GM21717 (cell line): ENCODE results near the gene TRAF3IP3.

Experiments used
- ATAC-seq: cut with Tn5 transposase; IDR thresholded peaks from one replicate; pipeline ENCODE4 v1.9.1; 2021; ENCODE audit warnings: mild to moderate bottlenecking, moderate library complexity; ENCODE audit not compliant: unreplicated experiment

Gene TRAF3IP3

GRCh38 chr1:209737118-209737505, 18.7 kb upstream of the TRAF3IP3 start:
- no peak for ATAC-seq

- no peak for ATAC-seq
Measured at GRCh38 chr1:209738270-209738669, 17.6 kb upstream of the TRAF3IP3 start.

DNA sequence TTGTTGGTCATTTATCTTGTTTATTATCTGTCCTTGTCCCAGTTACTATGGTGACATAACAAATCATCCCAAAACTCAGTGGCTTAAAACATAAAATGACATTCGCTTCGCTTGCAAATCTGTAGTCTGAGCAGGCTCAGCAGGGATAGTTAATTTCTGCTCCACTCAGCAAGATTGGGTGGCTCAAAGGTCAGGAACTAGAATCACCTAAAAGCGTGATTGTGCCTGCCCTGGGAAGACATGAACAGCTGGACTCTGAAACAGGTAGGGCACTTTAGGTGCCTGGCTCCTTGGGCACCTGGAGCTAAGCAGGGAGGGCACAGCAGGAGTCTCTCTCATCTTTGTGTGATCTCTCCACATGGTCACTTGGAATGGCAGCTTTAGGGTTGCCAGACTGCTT, 14.7 kb upstream of the TRAF3IP3 start:
- ATAC-seq: no peak

DNA sequence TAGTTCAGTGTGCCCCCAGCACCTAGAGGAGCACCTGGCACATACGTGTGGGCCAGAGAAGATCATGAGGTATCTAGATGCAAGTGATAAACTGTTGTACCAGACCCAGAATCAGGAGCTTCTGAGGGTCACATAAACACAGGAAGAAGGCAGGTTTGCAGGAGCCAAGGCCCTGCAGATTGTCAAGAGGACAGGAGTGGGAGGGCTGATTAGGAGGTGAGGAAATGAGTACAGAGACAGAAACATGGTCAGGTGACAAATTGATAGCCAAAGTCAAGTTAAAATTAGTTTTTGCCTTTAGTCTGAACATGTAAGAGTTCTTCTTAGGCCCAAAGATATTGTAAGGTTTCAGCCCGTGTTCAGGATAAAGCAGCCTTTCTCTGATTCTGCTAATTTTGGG, 14.0 kb upstream of the TRAF3IP3 start:
- ATAC-seq: no peak

GRCh38 chr1:209742409-209743144, 13.3 kb upstream of the TRAF3IP3 start:
- no peak for ATAC-seq

GRCh38 chr1:209743145-209743482, 12.7 kb upstream of the TRAF3IP3 start:
- no peak for ATAC-seq

DNA sequence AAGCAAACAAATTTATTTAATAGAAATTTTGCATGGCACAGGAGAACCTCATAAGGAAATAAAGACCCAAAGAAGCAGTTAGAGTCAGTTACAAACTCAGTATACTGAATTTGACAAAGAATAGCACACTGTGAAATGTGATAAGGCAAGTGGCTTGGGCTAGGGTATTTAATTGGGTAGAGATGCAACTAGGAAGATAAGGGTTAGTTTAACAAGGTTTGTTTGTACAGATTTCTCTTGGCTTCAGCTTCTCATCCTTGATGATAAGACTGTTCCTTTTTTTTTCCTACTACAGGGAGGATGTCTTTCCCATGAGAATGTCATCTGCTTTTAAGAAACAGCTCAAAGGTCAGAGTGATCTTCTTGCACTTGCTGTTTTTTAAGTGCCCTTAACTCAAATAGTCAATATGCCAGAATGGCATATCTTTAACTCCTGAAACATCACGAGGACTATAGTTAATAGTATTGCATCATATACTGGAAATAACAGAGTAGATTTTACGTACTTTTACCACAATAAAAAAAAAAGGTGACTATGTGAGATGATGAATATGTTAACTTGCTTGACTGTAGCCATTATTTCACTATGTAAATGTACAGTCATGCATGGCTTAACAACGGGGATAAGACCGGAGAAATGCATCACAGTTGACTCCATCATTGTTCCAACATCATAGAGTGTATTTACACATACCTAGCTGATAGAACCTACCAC, 9.2 kb upstream of the TRAF3IP3 start:
- no peak for ATAC-seq

DNA sequence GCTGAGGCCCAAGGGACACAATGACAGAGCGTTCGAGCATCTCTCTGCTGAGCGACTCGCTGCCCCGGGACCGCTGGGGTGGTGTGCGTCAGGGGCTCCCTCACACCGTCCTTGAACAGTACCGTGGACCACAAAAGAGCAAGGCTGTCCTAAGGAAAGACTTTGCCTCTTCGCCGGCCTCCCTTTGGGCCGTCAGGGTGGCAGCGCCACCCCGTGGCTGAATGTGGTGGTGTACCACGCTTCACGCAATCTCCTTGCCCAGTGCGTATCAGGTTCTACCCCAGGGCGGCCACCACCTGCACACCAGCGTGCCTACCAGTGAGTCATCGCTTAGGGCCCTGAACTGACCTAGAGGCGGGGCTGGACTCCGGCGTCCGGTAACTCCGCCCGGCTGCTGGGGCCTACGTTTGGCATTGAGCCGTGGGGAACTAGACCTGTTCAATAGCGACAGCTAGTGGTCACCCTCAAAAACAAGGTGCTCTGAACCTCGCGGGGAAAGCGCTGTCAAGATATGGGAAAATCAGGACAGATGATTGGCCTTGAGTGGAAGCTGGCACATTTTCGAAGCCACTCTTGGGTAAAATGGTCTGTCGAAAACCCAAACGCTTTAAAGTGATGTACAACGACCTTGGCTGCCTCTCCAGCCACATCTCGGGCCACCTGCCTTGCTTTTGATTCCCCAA, 8.1 kb upstream of the TRAF3IP3 start:
- peak; percentile 65 for ATAC-seq

GRCh38 chr1:209748620-209749019, 7.2 kb upstream of the TRAF3IP3 start:
- no peak for ATAC-seq

DNA sequence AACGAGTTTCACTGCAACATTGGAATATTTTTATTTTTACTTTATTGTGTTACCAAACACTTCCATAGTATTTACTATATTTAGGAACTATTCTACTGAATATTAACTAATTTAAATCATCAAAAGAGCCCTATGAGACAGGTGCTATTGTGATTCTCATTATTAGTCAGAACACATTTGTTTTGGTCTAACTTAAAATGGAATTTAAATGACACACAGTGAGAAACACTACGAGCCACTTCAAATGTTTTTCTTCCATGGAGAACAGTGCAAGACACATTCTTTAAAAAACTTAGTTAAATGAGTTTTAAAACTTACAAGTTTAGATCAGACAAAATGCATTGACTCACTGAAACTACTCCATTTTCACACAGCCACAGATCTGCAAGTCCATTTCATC, 6.6 kb upstream of the TRAF3IP3 start:
- no peak for ATAC-seq

- ATAC-seq: no peak
Measured at GRCh38 chr1:209749670-209750323, 6.1 kb upstream of the TRAF3IP3 start.

DNA sequence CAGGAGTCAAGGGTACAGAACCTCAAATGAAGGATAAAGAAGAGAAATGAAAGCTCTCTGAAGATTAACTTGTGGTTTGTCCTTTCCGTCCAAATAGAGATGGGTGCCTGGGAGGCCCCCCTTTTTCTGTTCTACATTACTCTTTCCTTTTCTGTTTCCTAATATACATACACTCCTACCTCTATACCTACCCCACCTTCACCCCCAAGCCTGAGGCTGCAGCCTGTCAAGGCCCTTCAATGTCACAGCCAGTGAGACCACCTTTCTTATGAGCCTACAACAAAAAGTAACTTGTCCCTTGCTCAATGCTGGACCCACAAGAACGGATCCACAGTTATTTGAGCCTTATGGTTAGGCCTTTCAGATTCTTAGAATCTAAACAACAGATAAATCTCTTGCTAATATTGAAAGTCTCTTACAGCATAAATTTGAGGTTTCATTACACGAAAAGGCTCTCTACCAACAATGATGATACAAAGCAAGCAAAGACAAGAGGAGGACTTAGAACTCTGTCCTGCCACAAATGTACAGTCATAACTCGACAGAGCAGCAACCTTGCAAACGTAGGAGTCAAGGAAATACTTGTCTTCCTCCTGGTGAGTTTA, 4.1 kb upstream of the TRAF3IP3 start:
- peak; percentile 63 for ATAC-seq

GRCh38 chr1:209752890-209753289, 3.0 kb upstream of the TRAF3IP3 start:
- ATAC-seq: no peak

- ATAC-seq: no peak
Measured at GRCh38 chr1:209755256-209755655, 597 bp upstream of the TRAF3IP3 start.

DNA sequence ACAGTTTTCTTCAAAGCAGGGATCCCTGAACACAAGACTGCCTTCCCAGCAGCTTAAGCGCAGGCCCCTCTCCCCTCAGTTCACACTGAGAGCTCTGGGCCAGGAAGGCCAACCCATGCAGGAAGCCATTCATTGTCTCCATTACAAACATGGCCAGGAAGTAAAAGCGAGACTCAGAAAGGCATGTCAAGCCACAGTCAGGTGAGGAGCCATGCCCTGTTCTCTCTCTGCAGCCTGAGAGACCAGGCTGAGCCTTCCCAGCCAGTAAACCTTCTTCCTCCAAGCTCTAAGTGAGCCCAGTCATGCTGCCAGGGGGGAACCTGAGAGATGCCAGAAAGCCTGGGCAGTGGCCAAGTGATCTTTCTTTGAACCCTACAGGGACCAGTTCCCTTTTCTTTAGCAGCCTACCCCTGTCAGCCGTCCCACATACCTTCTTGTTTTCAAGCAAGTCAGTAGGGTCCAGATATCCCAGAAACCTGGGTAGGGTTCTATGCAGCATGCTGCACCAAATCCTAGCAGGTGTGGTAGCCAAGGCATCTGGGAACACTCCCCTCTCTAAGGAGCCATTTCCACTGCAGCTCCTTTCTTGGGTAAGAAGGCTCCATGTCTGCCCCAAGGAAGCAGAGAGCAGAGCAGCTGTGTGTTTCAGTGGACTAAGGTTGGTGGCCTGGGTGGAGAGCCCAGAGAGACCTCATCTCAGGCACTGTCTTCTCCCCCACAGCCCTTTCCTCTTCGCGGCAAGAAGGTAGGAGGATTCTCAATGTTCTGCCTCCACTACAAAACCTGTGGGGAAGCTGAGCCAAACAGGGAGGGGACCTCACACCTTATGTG, 977 bp downstream of the TRAF3IP3 start:
- ATAC-seq: peak; percentile 37

- ATAC-seq: no peak
Measured at GRCh38 chr1:209758400-209758799, 2.5 kb downstream of the TRAF3IP3 start.

GRCh38 chr1:209759829-209760359, 4.0 kb downstream of the TRAF3IP3 start:
- no peak for ATAC-seq

DNA sequence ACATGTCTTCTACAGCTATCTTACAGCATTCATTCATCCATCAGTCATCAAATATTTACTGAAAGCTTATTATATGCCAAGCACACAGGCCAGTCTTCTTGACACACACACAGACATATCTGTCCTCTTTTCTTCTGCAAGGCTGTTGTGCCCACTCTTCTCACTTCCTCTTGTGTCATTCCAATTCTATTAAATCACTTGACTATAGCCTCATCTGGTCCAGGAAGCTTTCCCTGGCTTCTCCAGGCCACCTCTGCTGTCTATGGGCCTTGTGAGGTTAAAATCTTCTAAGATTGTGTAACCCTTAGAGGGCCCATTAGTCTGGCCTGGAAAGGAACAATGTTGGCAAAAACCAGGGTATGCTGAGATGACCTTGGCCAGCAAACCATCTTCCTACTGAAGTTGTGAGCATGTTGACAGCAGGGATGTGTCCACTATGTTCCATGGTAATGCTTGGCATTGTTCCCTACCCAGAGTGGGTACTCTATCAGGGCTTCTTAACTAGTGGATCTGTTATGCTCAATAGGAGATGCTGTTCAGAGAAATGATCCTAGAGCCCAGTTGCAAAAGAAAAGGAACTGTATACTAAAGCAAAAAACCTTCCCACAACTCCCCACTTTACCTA, 5.3 kb downstream of the TRAF3IP3 start:
- ATAC-seq: no peak

DNA sequence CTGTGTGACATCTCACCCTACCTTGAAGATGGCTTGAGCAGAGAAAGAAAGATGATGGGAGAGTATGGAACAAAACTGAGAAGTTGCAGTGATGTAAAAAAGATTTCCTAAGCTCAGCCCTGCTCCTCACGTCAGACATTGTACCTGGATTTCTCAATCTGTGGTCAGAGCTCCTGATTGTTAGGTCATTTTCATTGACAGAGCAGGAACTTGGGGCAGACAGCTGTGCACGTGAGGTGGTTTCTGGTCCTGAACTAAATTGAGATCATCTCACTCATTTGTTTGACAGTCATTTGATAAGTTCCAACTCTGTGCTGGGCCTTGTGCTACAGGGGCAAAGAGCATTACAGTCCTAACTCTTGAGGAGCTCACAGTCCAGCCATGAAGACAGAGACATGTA, 10.2 kb downstream of the TRAF3IP3 start:
- ATAC-seq: no peak

DNA sequence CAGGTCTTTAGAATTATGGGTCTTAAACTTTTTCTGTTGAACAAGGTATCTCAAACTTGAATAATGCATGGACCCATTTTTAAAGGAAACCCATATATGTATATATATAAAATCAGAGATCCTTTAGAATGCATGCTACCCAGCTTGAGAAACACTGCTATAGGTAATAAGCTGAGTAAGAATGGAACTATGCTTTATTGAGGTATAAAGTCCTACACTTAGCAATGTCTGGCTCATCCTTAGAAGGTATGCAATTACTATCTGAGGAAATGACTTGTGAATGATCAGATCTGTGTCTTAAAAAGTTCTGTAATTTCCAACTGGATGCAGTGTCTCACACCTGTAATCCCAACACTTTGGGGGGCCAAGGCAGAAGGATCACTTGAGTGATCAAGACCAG, 11.2 kb downstream of the TRAF3IP3 start:
- no peak for ATAC-seq
